Transverse colon (tissue), 3 donors: ENCODE data around the gene IGF2BP2.

Experiments
- CTCF ChIP-seq, 5 experiments: fragments of 200-600 bp in 3 of 5; fragments of 450-650 bp in 2 of 5; sonication (generic) in 3 of 5; IDR thresholded peaks; 1 replicate in 2 of 5; 2 replicates in 3 of 5; pipeline ENCODE4 v1.5.1; 2016 to 2017; ENCODE audit warnings: antibody characterized with exemption in 5 of 5, inconsistent platforms in 3 of 5, mild to moderate bottlenecking in 2 of 5, moderate library complexity in 1 of 5
- POLR2A ChIP-seq: fragments of 450-650 bp; IDR thresholded peaks from one replicate; pipeline ENCODE4 v1.6.1; 2016; ENCODE audit warnings: antibody characterized with exemption, mild to moderate bottlenecking, moderate library complexity

- TF ChIP-seq CTCF (IDR thresholded peaks at IDR 0.05), result no peak
- no peak for TF ChIP-seq POLR2A
Observed at GRCh38 chr3:185605566-185605965, 219.3 kb downstream of the IGF2BP2 start.
